Loucy (cell line): ENCODE measurements around the gene ADGRL2.

Experiments
- CTCF ChIP-seq: fragments of 200-600 bp; sonication (generic); conservative IDR thresholded peaks from 2 replicates; pipeline ENCODE4 v1.5.1; 2014; ENCODE audit warnings: mild to moderate bottlenecking, antibody characterized with exemption, low read length
- EZH2phosphoT487 ChIP-seq: fragments of 200-600 bp; IDR thresholded peaks from 2 replicates; pipeline ENCODE4 v1.6.1; 2018; ENCODE audit warnings: antibody characterized with exemption, mild to moderate bottlenecking, moderate library complexity, borderline replicate concordance

- no peak for TF ChIP-seq CTCF
- no peak for TF ChIP-seq EZH2phosphoT487
Observed at GRCh38 chr1:81912383-81912782, 111.6 kb downstream of the ADGRL2 start.
